ENCODE results near the gene SLC36A3.

The SLC36A3 gene

GRCh38 chr5:151298063-151298855, 5.3 kb downstream of the SLC36A3 start:
- DNase-seq, result no peak

- DNase-seq, result no peak
Measured at GRCh38 chr5:151296974-151297373, 6.6 kb downstream of the SLC36A3 start.

- no peak for DNase-seq
Measured at GRCh38 chr5:151296478-151296830, 7.1 kb downstream of the SLC36A3 start.

- DNase-seq, result no peak
Measured at GRCh38 chr5:151295791-151296477, 7.6 kb downstream of the SLC36A3 start.

GRCh38 chr5:151295138-151295537, 8.4 kb downstream of the SLC36A3 start:
- no peak for DNase-seq

- no peak for DNase-seq
Measured at GRCh38 chr5:151293624-151294023, 9.9 kb downstream of the SLC36A3 start.

- DNase-seq, result no peak
Measured at GRCh38 chr5:151288180-151288579, 15.4 kb downstream of the SLC36A3 start.

- no peak for DNase-seq
Measured at GRCh38 chr5:151286246-151286645, 17.3 kb downstream of the SLC36A3 start.

- no peak for DNase-seq
Measured at GRCh38 chr5:151285683-151286082, 17.9 kb downstream of the SLC36A3 start.

- DNase-seq, result no peak
Measured at GRCh38 chr5:151284392-151284967, 19.1 kb downstream of the SLC36A3 start.

GRCh38 chr5:151283120-151283825, 20.3 kb downstream of the SLC36A3 start:
- DNase-seq, result no peak

- no peak for DNase-seq
Measured at GRCh38 chr5:151281001-151281639, 22.4 kb downstream of the SLC36A3 start.

GRCh38 chr5:151280443-151280842, 23.1 kb downstream of the SLC36A3 start:
- DNase-seq, result no peak

- no peak for DNase-seq
Measured at GRCh38 chr5:151278845-151279244, 24.7 kb downstream of the SLC36A3 start.

- DNase-seq, result no peak
Measured at GRCh38 chr5:151275803-151276202, 27.8 kb downstream of the SLC36A3 start.

GRCh38 chr5:151274666-151275065, 28.9 kb downstream of the SLC36A3 start:
- no peak for DNase-seq

GRCh38 chr5:151271336-151271735, 32.2 kb downstream of the SLC36A3 start:
- no peak for DNase-seq

- DNase-seq, result no peak
Measured at GRCh38 chr5:151270599-151270998, 33.0 kb downstream of the SLC36A3 start.

- no peak for DNase-seq
Measured at GRCh38 chr5:151267491-151268260, 35.9 kb downstream of the SLC36A3 start.

- no peak for DNase-seq
Measured at GRCh38 chr5:151264113-151264512, 39.5 kb downstream of the SLC36A3 start.

GRCh38 chr5:151262532-151262931, 41.0 kb downstream of the SLC36A3 start:
- no peak for DNase-seq

- DNase-seq, result no peak
Measured at GRCh38 chr5:151259931-151260330, 43.6 kb downstream of the SLC36A3 start.
